Stimulated activated CD4-positive, alpha-beta T cell treated with anti-CD3 and anti-CD28 coated beads, Interleukin-1b, Interleukin-23, amount 100 ng/mL, for 24 hours (primary cell): ENCODE measurements around the gene NFKBIL1.
"Not testable (repeated sequence)": the region's sequence is repeated elsewhere in the genome, so short reads cannot be mapped to it uniquely, and the experiment has no call there.

Experiments used
- DNase-seq, 4 experiments: peaks; one replicate each; pipeline ENCODE4 v3.0.0-alpha.2; 2020; ENCODE audit warnings: low read depth in 4 of 4, low spot score in 1 of 4

NFKBIL1 gene, protein sequence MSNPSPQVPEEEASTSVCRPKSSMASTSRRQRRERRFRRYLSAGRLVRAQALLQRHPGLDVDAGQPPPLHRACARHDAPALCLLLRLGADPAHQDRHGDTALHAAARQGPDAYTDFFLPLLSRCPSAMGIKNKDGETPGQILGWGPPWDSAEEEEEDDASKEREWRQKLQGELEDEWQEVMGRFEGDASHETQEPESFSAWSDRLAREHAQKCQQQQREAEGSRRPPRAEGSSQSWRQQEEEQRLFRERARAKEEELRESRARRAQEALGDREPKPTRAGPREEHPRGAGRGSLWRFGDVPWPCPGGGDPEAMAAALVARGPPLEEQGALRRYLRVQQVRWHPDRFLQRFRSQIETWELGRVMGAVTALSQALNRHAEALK

DNA sequence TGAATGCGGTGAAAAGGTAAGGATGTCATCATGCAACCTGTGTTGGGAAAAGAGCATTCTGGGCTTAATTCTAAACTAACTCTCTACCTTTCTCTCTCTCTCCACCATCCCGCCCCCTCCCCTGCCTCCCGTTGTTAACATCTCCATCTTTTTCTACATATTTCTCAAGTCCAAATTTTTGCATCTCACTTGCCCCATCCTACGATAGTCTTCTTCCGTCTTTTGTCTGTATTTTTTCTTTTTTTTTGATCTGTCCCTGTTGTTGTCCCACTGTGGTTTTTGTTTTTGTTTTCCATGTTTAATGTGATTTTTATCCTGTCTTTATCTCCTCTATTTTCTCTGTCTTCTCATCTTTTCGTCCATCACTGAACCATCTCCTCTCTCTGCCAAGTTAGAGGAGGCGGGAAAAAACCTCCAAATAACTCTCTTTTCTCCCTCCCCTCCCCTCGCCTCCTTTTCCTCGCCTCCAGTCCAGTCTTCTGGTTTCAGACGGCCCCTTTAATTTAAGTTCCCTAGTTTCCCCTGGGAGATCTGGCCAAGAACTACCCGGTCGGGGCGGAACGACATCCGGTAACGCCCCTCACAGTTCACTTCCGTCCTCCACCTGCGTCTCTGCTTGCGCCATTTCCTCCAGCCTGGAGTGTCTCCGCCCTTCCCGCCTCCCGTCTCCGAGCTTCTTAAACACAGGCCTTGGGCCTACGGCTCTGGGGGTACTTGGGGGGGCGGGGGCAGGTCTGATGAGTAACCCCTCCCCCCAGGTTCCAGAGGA is at the start of gene NFKBIL1:
Gene NFKBIL1, plus strand, starts transcription at position 651 of the 769 bp plus-strand sequence. Its CDS starts 87 bp downstream, at position 738.
- DNase-seq: peak; percentile 73 to 91 (median 84)

DNA sequence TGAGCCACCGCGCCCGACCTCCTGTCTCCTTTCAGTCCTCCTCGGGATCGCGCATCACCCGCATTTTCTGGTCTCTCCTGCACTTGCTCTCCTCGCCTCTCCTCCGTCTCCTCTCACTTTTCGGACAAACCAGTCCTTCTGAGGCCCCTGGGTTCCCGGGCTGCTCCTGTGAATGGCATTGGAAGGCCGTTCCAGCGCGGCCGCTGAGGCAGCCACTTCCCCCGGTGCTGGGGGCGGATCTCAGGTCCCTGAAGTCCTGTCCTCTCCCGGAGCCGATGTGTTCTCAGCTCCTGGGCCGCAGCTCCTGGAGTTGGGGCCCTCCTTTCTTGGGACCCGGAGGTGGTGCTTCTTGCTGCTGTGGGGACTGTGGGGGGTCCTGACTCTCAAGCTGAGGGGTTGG is 48.7 kb upstream of the NFKBIL1 start:
- no peak for DNase-seq

DNA sequence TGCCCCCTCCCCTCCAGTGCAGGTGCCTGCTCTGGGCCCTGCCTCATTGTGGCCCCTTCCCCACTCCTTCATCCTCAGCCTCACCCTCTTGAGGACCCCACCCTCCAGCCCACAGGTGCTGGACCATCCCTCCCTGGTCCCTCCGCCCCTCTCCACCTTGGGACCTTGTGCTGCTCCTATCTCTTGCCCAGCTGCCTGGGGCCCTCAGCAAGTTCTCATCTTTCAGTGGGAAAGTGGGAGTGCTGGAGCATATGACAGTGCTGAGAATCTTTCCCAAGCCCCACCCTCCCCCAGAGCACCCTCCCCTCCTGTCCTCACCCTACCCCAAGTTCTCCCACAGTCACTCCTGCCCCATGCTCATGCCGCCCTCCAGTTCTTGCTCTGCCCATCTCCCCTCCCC is 47.8 kb upstream of the NFKBIL1 start:
- not testable (repeated sequence) for DNase-seq

DNA sequence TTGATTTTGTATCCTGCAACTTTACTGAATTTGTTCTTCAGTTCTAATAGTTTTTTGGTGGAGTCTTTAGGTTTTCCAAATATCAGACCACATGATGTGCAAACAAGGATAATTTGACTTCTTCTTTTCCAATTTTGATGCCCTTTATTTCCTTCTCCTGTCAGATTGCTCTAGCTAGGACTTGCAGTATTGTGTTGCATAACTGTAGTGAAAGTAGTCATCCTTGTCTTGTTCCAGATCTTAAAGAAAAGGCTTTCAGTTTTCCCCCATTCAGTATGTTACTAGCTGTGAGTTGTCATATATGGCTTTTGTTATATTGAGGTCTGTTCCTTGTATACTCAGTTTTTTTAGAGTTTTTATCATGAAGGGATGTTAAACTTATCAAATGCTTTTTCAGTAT is 44.8 kb upstream of the NFKBIL1 start:
- DNase-seq: no peak

DNA sequence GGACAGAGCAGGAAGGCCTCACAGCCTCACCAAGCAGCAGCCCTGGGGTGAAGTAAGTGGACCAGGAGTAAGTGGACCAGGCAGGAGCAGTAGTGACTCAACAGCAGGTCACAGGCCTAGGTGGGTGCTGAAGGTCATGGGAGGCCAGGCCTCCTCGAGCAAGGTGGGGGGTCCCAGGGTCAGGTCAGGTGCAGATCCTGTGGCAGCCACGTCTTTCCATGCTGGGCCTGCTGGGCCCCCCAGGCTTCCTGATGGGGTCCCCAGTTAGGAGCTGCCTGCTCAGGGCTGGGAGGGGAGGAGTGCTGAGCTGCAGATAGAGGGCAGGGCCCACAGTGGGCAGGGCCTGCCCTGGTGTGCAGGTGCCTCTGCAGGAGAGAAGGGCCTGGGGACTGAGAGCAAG is 38.4 kb upstream of the NFKBIL1 start:
- not testable (repeated sequence) for DNase-seq

DNA sequence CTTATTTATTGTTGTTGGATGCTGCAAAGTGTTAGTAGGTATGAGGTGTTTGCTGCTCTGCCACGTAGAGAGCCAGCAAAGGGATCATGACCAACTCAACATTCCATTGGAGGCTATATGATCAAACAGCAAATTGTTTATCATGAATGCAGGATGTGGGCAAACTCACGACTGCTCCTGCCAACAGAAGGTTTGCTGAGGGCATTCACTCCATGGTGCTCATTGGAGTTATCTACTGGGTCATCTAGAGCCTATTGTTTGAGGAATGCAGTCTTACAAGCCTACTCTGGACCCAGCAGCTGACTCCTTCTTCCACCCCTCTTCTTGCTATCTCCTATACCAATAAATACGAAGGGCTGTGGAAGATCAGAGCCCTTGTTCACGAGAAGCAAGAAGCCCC is 37.4 kb upstream of the NFKBIL1 start:
- no peak for DNase-seq

DNA sequence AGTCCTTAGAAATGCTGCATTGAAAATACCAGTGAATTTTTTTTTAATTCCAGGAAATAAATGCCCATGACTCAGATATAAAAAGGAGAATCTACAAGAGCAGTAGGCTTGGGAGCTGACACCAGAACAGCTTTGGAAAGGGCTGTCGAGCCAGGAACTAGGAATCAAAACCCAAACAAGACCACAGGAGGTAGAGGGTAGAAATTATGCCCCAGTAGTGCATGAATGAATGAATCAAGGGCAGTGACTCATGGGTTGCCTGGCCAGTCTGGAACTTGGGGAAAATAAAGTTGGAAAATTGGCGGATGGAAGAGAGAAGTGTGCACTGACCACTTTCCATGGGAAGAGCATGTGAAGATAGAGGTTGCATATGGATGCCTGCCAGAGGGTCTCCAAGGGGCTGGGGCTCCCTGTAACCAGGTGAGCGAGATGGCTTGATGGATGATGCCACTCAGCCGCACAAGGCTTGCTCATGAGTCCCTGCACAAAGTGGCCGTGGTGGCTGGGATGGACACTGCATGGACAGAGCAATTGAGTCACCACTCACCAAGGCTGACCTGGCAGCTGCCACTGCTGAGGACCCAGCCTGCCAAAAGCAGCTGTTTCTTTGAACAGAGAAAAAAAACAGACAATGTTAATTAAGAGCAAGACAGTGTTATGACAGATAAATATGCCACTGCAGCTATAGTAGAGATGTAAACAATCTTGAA is 33.8 kb upstream of the NFKBIL1 start:
- no peak for DNase-seq

DNA sequence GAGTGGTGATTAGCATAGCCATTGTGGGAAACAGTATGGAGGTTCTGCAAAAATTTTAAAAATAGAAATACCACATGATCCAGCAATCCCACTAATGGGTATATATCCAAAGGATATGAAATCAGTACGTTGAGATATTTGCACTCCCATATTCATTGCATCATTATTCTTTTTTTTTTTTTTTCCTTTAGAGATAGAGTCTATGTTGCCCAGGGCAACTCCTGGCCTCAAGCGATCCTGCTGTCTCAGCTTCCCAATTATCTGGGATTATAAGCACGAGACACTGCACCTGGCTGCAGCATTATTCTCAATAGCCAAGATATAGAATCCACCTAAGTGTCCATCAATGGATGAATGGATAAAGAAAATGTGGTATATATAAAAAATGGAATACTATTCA is 25.6 kb upstream of the NFKBIL1 start:
- no peak for DNase-seq

DNA sequence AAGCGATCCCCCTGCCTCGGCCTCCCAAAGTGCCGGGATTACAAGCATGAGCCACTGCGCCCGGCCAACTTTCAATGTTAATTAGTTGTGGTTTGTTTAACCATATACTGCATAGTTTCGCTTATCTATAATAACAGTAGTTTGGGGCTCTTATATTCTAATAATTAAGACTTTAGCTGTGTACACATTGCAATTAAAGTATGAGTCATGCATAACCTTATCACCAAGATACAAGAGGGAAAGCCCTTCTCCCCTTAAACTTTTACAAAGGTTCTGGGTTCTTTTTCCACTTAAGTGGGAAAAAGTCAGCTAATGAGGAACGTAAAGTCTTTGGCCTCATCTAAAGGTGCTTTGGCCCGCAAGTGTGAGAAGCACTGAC is 21.9 kb upstream of the NFKBIL1 start:
- no peak for DNase-seq

DNA sequence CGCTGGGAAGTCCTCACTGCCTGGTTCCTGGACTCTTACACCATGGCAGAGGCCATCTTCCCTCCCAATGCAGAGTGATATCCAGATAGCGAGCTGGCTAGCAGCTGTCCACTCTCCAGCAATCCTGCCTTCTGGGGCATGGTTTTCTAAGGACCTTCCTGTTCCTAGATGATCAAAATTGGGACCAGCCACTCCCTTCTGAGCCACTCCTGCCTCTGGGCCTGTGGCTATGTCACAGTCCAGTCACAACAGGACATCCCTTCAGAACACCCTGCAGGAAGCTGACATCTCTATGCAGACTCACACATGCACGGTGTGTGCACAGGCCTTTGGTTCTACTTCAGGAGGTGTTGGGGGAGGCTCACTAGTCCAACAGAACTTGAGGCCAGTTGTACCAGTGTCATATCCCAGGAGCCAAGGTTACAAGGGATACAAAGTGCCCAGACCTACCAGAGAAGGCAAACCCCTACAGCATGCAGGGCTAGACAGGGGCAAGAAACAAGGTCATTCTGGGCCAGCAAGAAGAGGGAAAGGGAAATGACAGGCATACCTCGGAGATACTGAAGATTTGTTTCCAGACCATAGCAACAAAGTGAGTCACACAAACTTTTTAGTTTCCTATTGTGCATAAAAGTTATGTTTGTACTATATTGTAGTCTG is 21.3 kb upstream of the NFKBIL1 start:
- no peak for DNase-seq

DNA sequence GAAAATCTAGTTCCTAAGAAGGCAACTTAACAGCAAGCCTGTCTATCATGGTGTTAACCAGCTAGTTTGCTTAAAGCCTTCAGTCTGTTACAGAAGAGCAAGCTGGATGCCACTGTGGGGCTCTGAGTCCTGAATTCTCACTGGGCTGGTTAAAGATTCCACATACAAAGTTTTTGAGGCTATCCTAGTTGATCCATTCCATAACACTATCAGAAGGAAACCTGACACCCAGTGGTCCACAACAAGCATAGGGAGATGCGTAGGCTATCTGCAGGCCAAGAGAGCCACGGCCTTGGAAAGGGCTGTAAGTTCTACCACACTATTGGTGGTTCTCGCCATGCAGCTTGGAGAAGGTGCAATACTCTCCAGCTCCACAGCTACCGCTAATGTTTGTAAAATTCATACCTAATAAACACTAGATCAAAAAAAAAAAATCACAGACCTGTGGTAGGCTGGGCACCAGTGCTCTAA is 19.1 kb upstream of the NFKBIL1 start:
- DNase-seq: no peak

DNA sequence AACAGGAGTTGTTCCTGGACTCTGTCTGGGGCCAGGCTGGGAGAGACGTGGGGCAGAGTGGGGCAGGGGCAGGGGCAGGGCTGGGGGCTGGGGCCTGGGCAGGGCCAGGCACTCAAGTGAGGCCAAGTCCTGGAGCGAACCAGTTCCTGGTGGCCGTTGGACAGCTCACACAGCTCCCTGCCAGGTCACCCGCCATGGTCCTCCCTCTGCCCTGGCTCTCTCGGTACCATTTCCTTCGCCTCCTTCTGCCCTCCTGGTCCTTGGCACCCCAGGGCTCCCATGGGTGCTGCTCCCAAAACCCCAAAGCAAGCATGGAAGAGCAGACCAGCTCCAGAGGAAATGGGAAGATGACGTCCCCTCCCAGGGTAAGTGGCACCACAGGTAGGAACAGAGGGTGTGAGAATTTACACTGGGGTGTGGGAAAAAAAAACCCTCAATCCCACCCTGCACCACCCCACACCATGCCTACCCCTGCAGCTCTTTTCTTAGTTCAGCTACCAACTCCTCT is 18.5 kb upstream of the NFKBIL1 start, which contains the start of gene MCCD1:
Gene MCCD1, plus strand, starts transcription at position 142 of the 508 bp plus-strand sequence. Its CDS starts 53 bp downstream, at position 195.
- DNase-seq: no peak

DNA sequence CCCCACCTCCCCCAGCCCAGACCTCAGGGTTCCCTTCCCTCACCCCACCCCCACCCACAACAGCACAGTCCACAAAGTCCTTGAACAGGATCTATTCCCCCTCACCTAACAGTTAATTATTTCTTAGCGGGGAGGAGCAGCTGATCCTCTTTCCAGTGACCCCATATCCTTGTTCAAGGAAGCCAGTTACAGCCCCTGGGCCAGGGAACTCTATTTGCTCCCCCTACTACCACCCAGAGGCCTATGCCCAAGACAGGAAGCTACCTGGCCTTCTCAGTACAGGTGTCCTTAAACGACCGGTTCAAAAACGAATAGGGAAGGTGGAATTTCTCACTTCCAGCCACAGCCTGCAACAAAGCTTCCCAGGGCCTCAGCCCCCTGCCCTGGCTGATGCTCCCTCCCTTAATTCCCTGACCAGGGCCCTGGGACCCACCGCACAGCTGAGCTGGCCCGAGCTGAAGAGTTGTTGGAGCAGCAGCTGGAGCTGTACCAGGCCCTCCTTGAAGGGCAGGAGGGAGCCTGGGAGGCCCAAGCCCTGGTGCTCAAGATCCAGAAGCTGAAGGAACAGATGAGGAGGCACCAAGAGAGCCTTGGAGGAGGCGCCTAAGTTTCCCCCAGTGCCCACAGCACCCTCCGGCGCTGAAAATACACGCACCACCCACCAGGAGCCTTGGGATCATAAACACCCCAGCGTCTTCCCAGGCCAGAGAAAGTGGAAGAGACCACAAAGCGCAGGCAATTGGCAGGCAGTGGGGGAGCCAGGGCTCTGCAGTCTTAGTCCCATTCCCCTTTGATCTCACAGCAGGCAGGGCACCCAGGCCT is 17.9 kb upstream of the NFKBIL1 start:
- no peak for DNase-seq

DNA sequence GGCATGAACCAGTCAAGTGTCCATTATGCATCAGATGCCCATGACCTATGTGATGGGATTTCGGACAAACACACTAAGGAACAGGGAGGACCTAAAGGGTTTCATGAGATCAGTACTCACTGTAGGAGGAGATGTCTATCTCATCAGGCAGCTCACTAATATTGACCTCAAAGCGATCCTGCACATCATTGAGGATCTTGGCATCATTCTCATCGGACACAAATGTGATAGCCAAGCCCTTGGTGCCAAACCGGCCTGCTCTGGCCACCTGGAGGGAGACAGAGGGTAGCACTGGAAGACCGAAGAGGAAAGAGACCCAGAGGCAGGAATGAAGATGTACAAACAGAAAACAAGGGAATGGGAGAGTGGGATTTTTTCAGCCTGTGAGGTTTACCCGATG is 16.7 kb upstream of the NFKBIL1 start:
- DNase-seq: no peak

DNA sequence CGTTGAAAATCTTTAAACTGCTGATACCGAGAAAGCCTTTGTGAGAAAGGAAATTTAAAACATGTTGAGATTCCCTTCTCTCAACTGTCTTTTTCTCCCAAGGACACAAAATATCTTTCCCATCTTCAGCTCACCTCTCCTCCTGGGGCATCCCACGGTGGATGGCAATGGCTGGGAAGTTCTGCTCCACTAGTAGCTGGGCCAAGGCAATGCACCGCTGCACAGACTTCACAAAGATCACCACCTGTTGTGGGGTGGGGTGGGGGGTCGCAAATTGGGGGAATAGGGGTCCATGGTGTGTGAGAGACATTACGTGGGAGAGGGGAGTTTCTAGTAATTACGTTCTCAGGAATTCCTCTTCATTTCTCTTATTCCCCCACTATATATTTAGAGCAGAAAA is 16.2 kb upstream of the NFKBIL1 start:
- no peak for DNase-seq

DNA sequence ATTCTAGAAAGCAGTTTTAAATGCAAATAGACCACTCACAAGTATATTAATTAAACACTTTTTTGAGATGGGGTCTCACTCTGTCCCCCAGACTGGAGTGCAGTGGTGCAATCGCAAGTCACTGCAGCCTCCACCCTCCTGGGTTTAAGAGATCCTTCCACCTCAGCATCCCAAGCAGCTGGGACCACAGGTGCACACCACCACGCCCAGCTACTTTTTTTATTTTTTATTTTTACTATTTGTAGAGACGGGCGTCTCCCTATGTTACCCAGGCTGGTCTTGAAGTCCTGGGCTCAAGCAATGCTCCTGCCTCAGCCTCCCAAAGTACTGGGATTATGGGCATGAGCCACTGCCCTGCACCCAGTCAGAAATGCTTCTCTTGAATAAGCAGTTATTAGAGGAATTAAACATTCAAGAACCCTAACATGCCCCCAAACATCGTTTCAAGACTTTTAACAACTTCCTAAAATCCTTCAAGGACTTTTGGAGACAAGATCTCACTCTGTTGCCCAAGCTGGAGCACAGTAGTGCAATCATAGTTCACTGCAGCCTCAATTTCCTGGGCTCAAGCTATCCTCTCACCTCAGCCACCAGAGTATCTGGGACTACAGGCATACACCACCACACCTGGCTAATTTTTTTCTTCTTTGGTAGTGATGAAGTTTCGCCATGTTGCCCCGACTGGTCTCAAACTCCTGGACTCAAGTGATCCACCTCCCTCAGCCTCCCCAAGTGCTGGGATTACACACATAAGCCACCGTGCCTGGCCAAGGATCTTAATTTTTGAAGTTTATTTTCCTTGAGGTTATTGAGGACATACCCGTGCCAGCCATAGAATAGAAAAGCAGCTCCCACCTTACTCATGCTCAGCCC is 15.4 kb upstream of the NFKBIL1 start:
- no peak for DNase-seq

DNA sequence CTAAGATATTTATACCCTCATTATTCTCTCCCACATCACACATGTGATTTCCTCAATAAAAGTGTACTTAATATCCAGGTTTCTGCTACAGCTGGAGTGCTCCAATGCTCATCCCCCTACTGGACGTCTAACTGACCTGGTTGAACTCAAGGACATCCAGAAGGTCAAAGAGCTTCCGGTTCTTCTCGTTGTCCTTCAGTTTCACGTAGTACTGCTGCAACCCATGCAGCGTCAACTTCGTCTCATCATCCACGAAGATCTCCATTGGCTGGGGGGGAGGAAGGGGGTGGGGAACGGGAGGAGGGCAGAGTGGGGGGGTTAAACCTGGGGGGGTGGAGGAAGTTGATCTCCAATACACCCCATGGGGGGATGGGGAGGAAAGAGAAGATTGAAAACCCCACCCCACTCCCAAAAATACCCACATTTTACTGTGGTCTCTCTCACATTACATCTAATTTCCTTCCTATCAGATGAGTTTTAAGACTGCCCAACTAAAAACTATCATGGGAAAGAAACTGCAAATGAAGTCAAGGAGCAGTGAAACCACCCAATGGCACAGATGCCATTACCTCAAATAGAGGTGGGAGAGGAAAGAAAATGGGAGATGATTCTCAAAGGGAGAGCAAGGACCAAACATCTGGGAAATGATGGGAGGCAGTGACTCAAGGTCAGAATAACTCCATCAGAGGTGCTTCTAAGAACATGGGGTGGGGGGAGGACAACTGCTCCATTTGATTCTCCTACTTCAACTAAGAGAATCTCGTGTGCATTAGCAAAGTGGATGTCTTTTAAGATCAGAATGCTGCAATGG is 14.6 kb upstream of the NFKBIL1 start:
- DNase-seq: no peak

DNA sequence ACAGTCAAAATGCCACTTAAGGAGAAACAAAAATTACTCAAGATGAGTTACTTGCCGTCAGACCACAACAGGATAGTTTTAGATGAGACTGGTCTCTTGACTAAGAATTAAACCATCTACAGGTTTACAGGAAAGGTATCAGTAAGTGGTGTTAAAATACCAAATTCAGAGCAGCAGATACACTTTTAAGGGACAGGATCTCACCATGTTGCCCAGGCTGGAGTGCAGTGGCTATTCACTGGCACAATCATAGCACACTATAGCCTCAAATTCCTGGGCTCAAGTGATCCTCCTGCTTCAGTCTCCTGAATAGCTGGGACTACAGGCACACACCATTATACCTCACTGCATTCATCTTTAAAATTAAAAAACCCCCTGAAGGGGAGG is 14.0 kb upstream of the NFKBIL1 start:
- no peak for DNase-seq
